WTC11 (cell line): ENCODE measurements around the gene GPRIN3. TPM values are rescaled to one million over a fixed set of nuclear protein-coding genes. Genes with fewer than 3 reads are reported as not detected.

Source experiments
- ATAC-seq: fragments of 200-7000 bp; cut with Tn5 transposase; 2 replicates; pipeline ENCODE4 v1.10.0; 2021; ENCODE audit warnings: mild to moderate bottlenecking, moderate library complexity
- CTCF ChIA-PET: fragments of 300-600 bp; sonication (Branson Sonifier 250); formaldehyde crosslinking; loops from one replicate; lab custom pipeline; 2021; ENCODE audit warnings: antibody characterized with exemption; lab: Charles Lee
- POLR2A ChIA-PET: fragments of 350-600 bp; sonication (Branson Sonifier 250); formaldehyde crosslinking; loops from one replicate; lab custom pipeline; 2021; ENCODE audit warnings: antibody characterized with exemption; lab: Charles Lee
- DNase-seq: peaks from one replicate; pipeline ENCODE4 v3.0.0; 2021; ENCODE audit warnings: low spot score
- H3K27ac Mint-ChIP-seq: 2 replicates; pipeline ENCODE4 v1.8.0; 2021; ENCODE audit warnings: mixed read lengths
- H3K27me3 Mint-ChIP-seq: 2 replicates; pipeline ENCODE4 v1.8.0; 2021; ENCODE audit warnings: low read depth, mild to moderate bottlenecking, moderate library complexity, mixed read lengths
- H3K36me3 Mint-ChIP-seq: 2 replicates; pipeline ENCODE4 v1.8.0; 2021; ENCODE audit warnings: mixed read lengths
- H3K4me1 Mint-ChIP-seq: 2 replicates; pipeline ENCODE4 v1.8.0; 2022; ENCODE audit warnings: mixed read lengths
- H3K4me3 Mint-ChIP-seq: 2 replicates; pipeline ENCODE4 v1.8.0; 2021; ENCODE audit warnings: mild to moderate bottlenecking, moderate library complexity, mixed read lengths
- H3K9me3 Mint-ChIP-seq: 2 replicates; pipeline ENCODE4 v1.8.0; 2021; ENCODE audit warnings: mixed read lengths
- AFF4 ChIP-seq: sonication (generic); formaldehyde crosslinking; IDR thresholded peaks from 2 replicates; pipeline ENCODE4 v1.8.1; 2023; ENCODE audit warnings: mild to moderate bottlenecking, missing genetic modification reagents, borderline replicate concordance
- CDX4 ChIP-seq: fragments of 250-450 bp; sonication (Bioruptor Pico); IDR thresholded peaks from 2 replicates; pipeline ENCODE4 v1.9.0; 2021; ENCODE audit warnings: moderate library complexity, mild to moderate bottlenecking, inconsistent platforms, borderline replicate concordance
- CTCF ChIP-seq: fragments of 200-600 bp; IDR thresholded peaks from 2 replicates; pipeline ENCODE4 v1.8.0; 2022; ENCODE audit warnings: antibody characterized with exemption
- E2F4 ChIP-seq: sonication (generic); formaldehyde crosslinking; IDR thresholded peaks from 2 replicates; pipeline ENCODE4 v1.8.1; 2022; ENCODE audit warnings: low read depth, mild to moderate bottlenecking, moderate library complexity, missing genetic modification reagents, borderline replicate concordance
- ERG ChIP-seq: fragments of 250-450 bp; sonication (Bioruptor Pico); IDR thresholded peaks from 2 replicates; pipeline ENCODE4 v1.8.0; 2021; ENCODE audit warnings: mild to moderate bottlenecking
- ESRRA ChIP-seq: sonication (generic); formaldehyde crosslinking; IDR thresholded peaks from 2 replicates; pipeline ENCODE4 v1.8.1; 2022; ENCODE audit warnings: mild to moderate bottlenecking, missing genetic modification reagents, borderline replicate concordance
- ETV6 ChIP-seq: sonication (generic); formaldehyde crosslinking; IDR thresholded peaks from 2 replicates; pipeline ENCODE4 v1.8.1; 2022; ENCODE audit warnings: mild to moderate bottlenecking, missing genetic modification reagents
- FOXK1 ChIP-seq: sonication (generic); formaldehyde crosslinking; IDR thresholded peaks from 2 replicates; pipeline ENCODE4 v1.8.0; 2022; ENCODE audit warnings: mild to moderate bottlenecking, moderate library complexity, missing genetic modification reagents
- FOXP1 ChIP-seq: sonication (generic); formaldehyde crosslinking; IDR thresholded peaks from 2 replicates; pipeline ENCODE4 v1.8.0; 2022; ENCODE audit warnings: missing genetic modification reagents, mild to moderate bottlenecking, moderate library complexity, borderline replicate concordance
- GABPB1 ChIP-seq: sonication (generic); formaldehyde crosslinking; IDR thresholded peaks from 2 replicates; pipeline ENCODE4 v1.8.1; 2023; ENCODE audit warnings: mild to moderate bottlenecking, missing genetic modification reagents
- GTF2I ChIP-seq: fragments of 250-450 bp; sonication (Bioruptor Pico); conservative IDR thresholded peaks from 2 replicates; pipeline ENCODE4 v1.4.0; 2021; ENCODE audit warnings: mild to moderate bottlenecking
- JAZF1 ChIP-seq: fragments of 250-450 bp; sonication (Bioruptor Pico); IDR thresholded peaks from 2 replicates; pipeline ENCODE4 v1.9.0; 2021; ENCODE audit warnings: moderate library complexity, mild to moderate bottlenecking, inconsistent platforms
- NFYB ChIP-seq: sonication (generic); formaldehyde crosslinking; conservative IDR thresholded peaks from 2 replicates; pipeline ENCODE4 v1.8.0; 2022; ENCODE audit warnings: low read depth, missing genetic modification reagents
- PREB ChIP-seq: sonication (generic); formaldehyde crosslinking; IDR thresholded peaks from 2 replicates; pipeline ENCODE4 v1.8.1; 2022; ENCODE audit warnings: mild to moderate bottlenecking, missing genetic modification reagents, moderate library complexity, borderline replicate concordance
- RELA ChIP-seq: sonication (generic); formaldehyde crosslinking; IDR thresholded peaks from 2 replicates; pipeline ENCODE4 v1.8.1; 2022; ENCODE audit warnings: missing genetic modification reagents, mild to moderate bottlenecking, borderline replicate concordance
- SMAD4 ChIP-seq: sonication (generic); formaldehyde crosslinking; IDR thresholded peaks from 2 replicates; pipeline ENCODE4 v1.8.0; 2022; ENCODE audit warnings: mild to moderate bottlenecking, missing genetic modification reagents
- ZNF121 ChIP-seq: sonication (generic); formaldehyde crosslinking; IDR thresholded peaks from 2 replicates; pipeline ENCODE4 v1.8.0; 2023; ENCODE audit warnings: missing genetic modification reagents
- ZNF138 ChIP-seq: sonication (generic); formaldehyde crosslinking; conservative IDR thresholded peaks from 2 replicates; pipeline ENCODE4 v1.8.1; 2022; ENCODE audit warnings: mild to moderate bottlenecking, moderate library complexity, missing genetic modification reagents
- ZNF416 ChIP-seq: fragments of 250-450 bp; sonication (Bioruptor Pico); IDR thresholded peaks from 2 replicates; pipeline ENCODE4 v1.9.0; 2021; ENCODE audit warnings: mild to moderate bottlenecking, inconsistent platforms
- ZNF423 ChIP-seq: fragments of 250-450 bp; sonication (Bioruptor Pico); IDR thresholded peaks from 2 replicates; pipeline ENCODE4 v2.1.2; 2022; ENCODE audit warnings: mild to moderate bottlenecking, moderate library complexity
- ZSCAN18 ChIP-seq: fragments of 250-450 bp; sonication (Bioruptor Pico); IDR thresholded peaks from 2 replicates; pipeline ENCODE4 v2.1.2; 2022; ENCODE audit warnings: mild to moderate bottlenecking, moderate library complexity
- total RNA-seq: library from RNA; stranded (reverse); gene quantifications from 3 replicates; pipeline ENCODE4 v1.2.3, GENCODE V29; 2021

The GPRIN3 gene
- total RNA-seq, 1 experiment from 2014 or later = 2.0 TPM

- CTCF ChIA-PET = interaction anchor here (0.6 to 2.2 kb wide), 18 partner anchors 10 to 414 kb away, joined by 3 to 13 read pairs (median 4); no protein-coding TSS in a partner anchor
- no peak overlapping the region for H3K27ac Mint-ChIP-seq
- H3K36me3 Mint-ChIP-seq = peaks cover 4% of the 10 kb centered on the region
- peak; percentile 100 for ATAC-seq
- peaks cover 8% of the 10 kb centered on the region for H3K4me1 Mint-ChIP-seq
- H3K9me3 Mint-ChIP-seq = peaks cover 6% of the 10 kb centered on the region
- no peak overlapping the region for H3K4me3 Mint-ChIP-seq
- POLR2A ChIA-PET = interaction anchor here (1.1 kb wide), 1 partner anchor 313 kb away, joined by 3 read pairs; no protein-coding TSS in a partner anchor
- DNase-seq = peak; percentile 82
- TF ChIP-seq CTCF (peak; percentile 64), ZNF121 (peak; percentile 86), GTF2I (CRISPR knock-in tag) (no peak), ZNF416 (no peak)
- H3K27me3 Mint-ChIP-seq = no peaks in the 10 kb centered on the region
Measured at GRCh38 chr4:89226665-89227574, 80.7 kb downstream of the GPRIN3 start.

- CTCF ChIA-PET = no interaction called here
- ATAC-seq = no peak
- Mint-ChIP-seq H3K9me3 (no peaks in the 10 kb centered on the region), H3K36me3 (no peaks in the 10 kb centered on the region), H3K4me1 (peaks cover 2% of the 10 kb centered on the region; the same call in 1 of the 2 replicates), H3K27ac (no peak overlapping the region), H3K4me3 (no peak overlapping the region), H3K27me3 (no peaks in the 10 kb centered on the region)
- no peak for DNase-seq
- POLR2A ChIA-PET = no interaction called here
- no peak for TF ChIP-seq ZSCAN18
- TF ChIP-seq E2F4 = no peak
- TF ChIP-seq ZNF138 (CRISPR knock-in tag) = no peak
- no peak for TF ChIP-seq GABPB1 (CRISPR knock-in tag)
- no peak for TF ChIP-seq ZNF423 (CRISPR knock-in tag)
- TF ChIP-seq AFF4 (CRISPR knock-in tag) = no peak
- no peak for TF ChIP-seq FOXK1 (CRISPR knock-in tag)
- no peak for TF ChIP-seq CDX4
- no peak for TF ChIP-seq RELA (CRISPR knock-in tag)
- TF ChIP-seq ETV6 (CRISPR knock-in tag) = no peak
- no peak for TF ChIP-seq ERG (CRISPR knock-in tag)
- TF ChIP-seq NFYB (CRISPR knock-in tag) = no peak
- TF ChIP-seq SMAD4 (CRISPR knock-in tag) = no peak
- TF ChIP-seq ESRRA = no peak
- TF ChIP-seq FOXP1 (CRISPR knock-in tag) = no peak
- TF ChIP-seq PREB = no peak
- no peak for TF ChIP-seq JAZF1 (CRISPR knock-in tag)
Measured at GRCh38 chr4:89222170-89222569, 85.4 kb downstream of the GPRIN3 start.
